ENCODE data around the gene GRK5.

GRK5 gene

GRCh38 chr10:119447421-119447820 lies 240.1 kb downstream of the GRK5 start:
- no peak for TF ChIP-seq CTCF (IDR thresholded peaks at IDR 0.05)
- no peak overlapping the region for H3K4me3 ChIP-seq (ENCODE audit: low read depth in 1 of 2, low read length in 1 of 2)
- no peaks in the 10 kb centered on the region for H3K9me3 ChIP-seq
- no peak overlapping the region for H3K27ac ChIP-seq
- peaks cover 50% of the 10 kb centered on the region for H3K36me3 ChIP-seq
- peaks cover 0 to 2% of the 10 kb centered on the region in 2 experiments for H3K4me1 ChIP-seq (ENCODE audit: control insufficient read depth in 1 of 2, insufficient read depth in 1 of 2, low read depth in 1 of 2, low read length in 1 of 2)
- no peaks in the 10 kb centered on the region for H3K27me3 ChIP-seq

- Histone ChIP-seq H3K9me3 (no peaks in the 10 kb centered on the region), H3K4me1 (ENCODE audit: control insufficient read depth in 1 of 2, insufficient read depth in 1 of 2, low read depth in 1 of 2, low read length in 1 of 2) (peaks cover 0 to 2% of the 10 kb centered on the region in 2 experiments), H3K36me3 (peaks cover 56% of the 10 kb centered on the region), H3K4me3 (ENCODE audit: low read depth in 1 of 2, low read length in 1 of 2) (no peak overlapping the region), H3K27me3 (no peaks in the 10 kb centered on the region), H3K27ac (no peak overlapping the region)
- TF ChIP-seq CTCF (IDR thresholded peaks at IDR 0.05), result no peak
Measured at GRCh38 chr10:119447823-119448546, 240.6 kb downstream of the GRK5 start.

- Histone ChIP-seq H3K4me1 (ENCODE audit: control insufficient read depth in 1 of 2, insufficient read depth in 1 of 2, low read depth in 1 of 2, low read length in 1 of 2) (peaks cover 0 to 2% of the 10 kb centered on the region in 2 experiments), H3K27ac (no peak overlapping the region), H3K9me3 (no peaks in the 10 kb centered on the region), H3K36me3 (peaks cover 58% of the 10 kb centered on the region), H3K4me3 (ENCODE audit: low read depth in 1 of 2, low read length in 1 of 2) (no peak overlapping the region), H3K27me3 (no peaks in the 10 kb centered on the region)
- no peak for TF ChIP-seq CTCF (IDR thresholded peaks at IDR 0.05)
Measured at GRCh38 chr10:119448628-119449584, 241.5 kb downstream of the GRK5 start.

GRCh38 chr10:119449760-119450461 lies 242.5 kb downstream of the GRK5 start:
- Histone ChIP-seq H3K27ac (no peak overlapping the region), H3K4me3 (ENCODE audit: low read depth in 1 of 2, low read length in 1 of 2) (no peak overlapping the region), H3K4me1 (ENCODE audit: control insufficient read depth in 1 of 2, insufficient read depth in 1 of 2, low read depth in 1 of 2, low read length in 1 of 2) (peaks cover 0 to 2% of the 10 kb centered on the region in 2 experiments), H3K9me3 (no peaks in the 10 kb centered on the region), H3K27me3 (no peaks in the 10 kb centered on the region), H3K36me3 (peaks cover 58% of the 10 kb centered on the region)
- no peak for TF ChIP-seq CTCF (IDR thresholded peaks at IDR 0.05)

- no peak for TF ChIP-seq CTCF (IDR thresholded peaks at IDR 0.05)
- Histone ChIP-seq H3K27ac (no peak overlapping the region), H3K36me3 (peaks cover 60% of the 10 kb centered on the region), H3K9me3 (no peaks in the 10 kb centered on the region), H3K4me3 (ENCODE audit: low read depth in 1 of 2, low read length in 1 of 2) (no peak overlapping the region), H3K4me1 (ENCODE audit: control insufficient read depth in 1 of 2, insufficient read depth in 1 of 2, low read depth in 1 of 2, low read length in 1 of 2) (no peaks in the 10 kb centered on the region), H3K27me3 (no peaks in the 10 kb centered on the region)
Measured at GRCh38 chr10:119450606-119451299, 243.4 kb downstream of the GRK5 start.

Data from neutrophil (primary cell).